CD8-positive, alpha-beta memory T cell (primary cell): Measurements from ENCODE around the gene TRIM68. TPM values are rescaled to one million over a fixed set of nuclear protein-coding genes. Genes with fewer than 3 reads are reported as not detected.
A peak's percentile ranks its signal among the peaks of the same experiment; 100 is the strongest.

ENCODE experiments used
- CTCF ChIA-PET: fragments of 350-600 bp; sonication (Branson Sonifier 250); formaldehyde crosslinking; loops from one replicate; lab custom pipeline; 2021; ENCODE audit warnings: antibody characterized with exemption; lab: Charles Lee
- POLR2A ChIA-PET: fragments of 350-600 bp; sonication (Branson Sonifier 250); formaldehyde crosslinking; loops from one replicate; lab custom pipeline; 2021; ENCODE audit warnings: antibody characterized with exemption; lab: Charles Lee
- DNase-seq, 5 donors: peaks; one replicate each; pipeline versions ENCODE4 v3.0.0 to v3.0.0-alpha.2; 2020 to 2022; ENCODE audit warnings: mixed read lengths in 1 of 5
- H3K27ac ChIP-seq: one replicate; pipeline ENCODE4 v1.7.0; 2013; ENCODE audit warnings: low read depth, mild to moderate bottlenecking, low read length, moderate library complexity
- H3K27me3 ChIP-seq: 2 replicates; pipeline ENCODE4 v1.7.0; 2013; ENCODE audit warnings: low read length, mild to moderate bottlenecking; ENCODE audit not compliant: insufficient read depth, poor library complexity, severe bottlenecking
- H3K36me3 ChIP-seq: 2 replicates; pipeline ENCODE4 v1.7.0; 2013; ENCODE audit warnings: mild to moderate bottlenecking, low read length, moderate library complexity; ENCODE audit not compliant: insufficient read depth
- H3K4me1 ChIP-seq: 2 replicates; pipeline ENCODE4 v1.7.0; 2013; ENCODE audit warnings: mild to moderate bottlenecking, low read length, moderate library complexity; ENCODE audit not compliant: insufficient read depth
- H3K4me3 ChIP-seq: 2 replicates; pipeline ENCODE4 v1.7.0; 2013; ENCODE audit warnings: mild to moderate bottlenecking, low read length
- H3K9me3 ChIP-seq: 2 replicates; pipeline ENCODE4 v1.7.0; 2013; ENCODE audit warnings: mild to moderate bottlenecking, low read length
- H3K27ac Mint-ChIP-seq, 8 donors: one replicate each; pipeline ENCODE4 v1.8.0; 2020 to 2021; ENCODE audit warnings: mixed read lengths in 8 of 8, mild to moderate bottlenecking in 6 of 8, inconsistent platforms in 3 of 8, moderate library complexity in 3 of 8
- H3K27me3 Mint-ChIP-seq, 2 donors: one replicate each; pipeline ENCODE4 v1.8.0; 2020 to 2021; ENCODE audit warnings: mixed read lengths in 2 of 2, mild to moderate bottlenecking in 1 of 2, moderate library complexity in 1 of 2
- H3K36me3 Mint-ChIP-seq, 3 donors: one replicate each; pipeline ENCODE4 v1.8.0; 2020 to 2021; ENCODE audit warnings: mixed read lengths in 3 of 3, inconsistent platforms in 1 of 3, mild to moderate bottlenecking in 1 of 3
- H3K4me1 Mint-ChIP-seq, 3 donors: one replicate each; pipeline ENCODE4 v1.8.0; 2020 to 2021; ENCODE audit warnings: mixed read lengths in 3 of 3, inconsistent platforms in 1 of 3, mild to moderate bottlenecking in 1 of 3
- H3K4me3 Mint-ChIP-seq, 7 donors: one replicate each; pipeline ENCODE4 v1.8.0; 2020 to 2021; ENCODE audit warnings: mixed read lengths in 7 of 7, mild to moderate bottlenecking in 6 of 7, moderate library complexity in 4 of 7, inconsistent platforms in 2 of 7
- H3K9me3 Mint-ChIP-seq, 5 donors: one replicate each; pipeline ENCODE4 v1.8.0; 2020 to 2022; ENCODE audit warnings: mixed read lengths in 5 of 5, mild to moderate bottlenecking in 3 of 5, moderate library complexity in 2 of 5, inconsistent platforms in 1 of 5
- polyA plus RNA-seq: library from polyadenylated mRNA; unstranded; fragments of 300-500 nt; fragmentation: Illumina TruSeq; gene quantifications from one replicate; pipeline ENCODE4 v1.2.3, GENCODE V29; 2021
- total RNA-seq, 2 experiments: library from RNA; stranded (reverse); gene quantifications; one replicate each; pipeline ENCODE4 v1.2.3, GENCODE V29; 2021

TRIM68 gene, protein sequence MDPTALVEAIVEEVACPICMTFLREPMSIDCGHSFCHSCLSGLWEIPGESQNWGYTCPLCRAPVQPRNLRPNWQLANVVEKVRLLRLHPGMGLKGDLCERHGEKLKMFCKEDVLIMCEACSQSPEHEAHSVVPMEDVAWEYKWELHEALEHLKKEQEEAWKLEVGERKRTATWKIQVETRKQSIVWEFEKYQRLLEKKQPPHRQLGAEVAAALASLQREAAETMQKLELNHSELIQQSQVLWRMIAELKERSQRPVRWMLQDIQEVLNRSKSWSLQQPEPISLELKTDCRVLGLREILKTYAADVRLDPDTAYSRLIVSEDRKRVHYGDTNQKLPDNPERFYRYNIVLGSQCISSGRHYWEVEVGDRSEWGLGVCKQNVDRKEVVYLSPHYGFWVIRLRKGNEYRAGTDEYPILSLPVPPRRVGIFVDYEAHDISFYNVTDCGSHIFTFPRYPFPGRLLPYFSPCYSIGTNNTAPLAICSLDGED
- total RNA-seq (10 to 100 TPM; 11.8 to 12.2 TPM), polyA plus RNA-seq (14.9 TPM)

DNA sequence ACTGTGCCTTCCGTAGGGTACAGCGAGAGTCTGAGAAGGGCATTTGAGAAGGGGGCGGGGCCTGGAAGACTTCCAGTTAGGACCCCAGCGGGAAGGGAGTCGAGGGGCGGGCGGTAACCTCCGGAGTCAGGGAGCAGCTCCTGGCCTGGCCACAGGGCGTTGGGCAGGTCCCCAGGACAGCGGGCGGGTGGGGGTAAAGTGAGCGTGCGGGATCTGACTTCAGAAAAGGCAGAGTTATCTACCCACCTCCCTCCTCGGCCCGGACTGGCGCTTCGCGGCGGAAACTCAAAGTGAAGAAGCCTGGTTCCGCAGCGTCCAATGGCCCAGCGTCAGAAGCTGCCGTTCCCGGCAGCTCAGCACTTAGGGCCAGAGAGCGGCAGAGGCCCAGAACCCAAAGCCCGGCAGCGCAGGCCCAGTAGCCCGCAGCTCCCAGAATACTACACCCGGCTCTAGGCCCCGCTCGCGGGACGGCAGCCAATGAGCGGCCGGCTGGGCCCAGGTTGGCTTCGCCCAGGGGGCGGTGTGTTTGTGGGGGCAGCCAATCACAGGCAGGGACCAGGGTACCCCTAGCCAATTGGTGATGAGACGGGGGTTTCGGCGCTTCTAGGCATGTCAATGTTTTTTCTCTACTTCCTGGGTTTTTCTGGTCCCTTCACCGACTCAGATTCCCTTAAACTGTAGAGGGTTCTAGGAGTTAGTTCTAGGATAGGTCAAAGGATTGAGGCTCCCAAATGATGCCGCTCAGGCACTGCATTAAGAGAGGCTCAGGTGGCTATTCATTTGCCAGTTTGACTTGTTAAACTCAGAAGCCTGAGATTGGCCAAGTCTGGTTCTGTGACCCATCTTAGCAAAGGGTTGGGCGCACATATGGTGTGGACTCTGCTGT is at the start of gene TRIM68:
TSS of gene TRIM68 (minus strand) at position 451 of the 886 bp plus-strand sequence. CDS start 2,727 bp downstream, outside the sequence.
- Mint-ChIP-seq H3K4me3 (peak within 1 kb of the TSS; percentile 92 to 99 (median 95)), H3K27me3 (no peaks in the 10 kb centered on the region), H3K27ac (peak within 1 kb of the TSS; percentile 70 to 98 (median 96)), H3K4me1 (peaks cover 50 to 64% (median 61%) of the 10 kb centered on the region in 3 donors), H3K36me3 (peaks cover 9 to 32% (median 10%) of the 10 kb centered on the region in 3 donors), H3K9me3 (no peaks in the 10 kb centered on the region)
- Histone ChIP-seq H3K27ac (peak within 1 kb of the TSS; percentile 77), H3K36me3 (peaks cover 8% of the 10 kb centered on the region), H3K27me3 (no peaks in the 10 kb centered on the region), H3K9me3 (no peaks in the 10 kb centered on the region), H3K4me1 (peaks cover 37% of the 10 kb centered on the region), H3K4me3 (peak within 1 kb of the TSS; percentile 80)
- peak; percentile 90 to 96 (median 94) for DNase-seq
- ChIA-PET CTCF (interaction anchor here (1.6 kb wide), 1 partner anchor 29 kb away, joined by 5 read pairs; no protein-coding TSS in a partner anchor), POLR2A (interaction anchor here (0.6 kb wide), 2 partner anchors 214 to 491 kb away, joined by 3 read pairs; partner anchors contain the start of gene TRIM21)

DNA sequence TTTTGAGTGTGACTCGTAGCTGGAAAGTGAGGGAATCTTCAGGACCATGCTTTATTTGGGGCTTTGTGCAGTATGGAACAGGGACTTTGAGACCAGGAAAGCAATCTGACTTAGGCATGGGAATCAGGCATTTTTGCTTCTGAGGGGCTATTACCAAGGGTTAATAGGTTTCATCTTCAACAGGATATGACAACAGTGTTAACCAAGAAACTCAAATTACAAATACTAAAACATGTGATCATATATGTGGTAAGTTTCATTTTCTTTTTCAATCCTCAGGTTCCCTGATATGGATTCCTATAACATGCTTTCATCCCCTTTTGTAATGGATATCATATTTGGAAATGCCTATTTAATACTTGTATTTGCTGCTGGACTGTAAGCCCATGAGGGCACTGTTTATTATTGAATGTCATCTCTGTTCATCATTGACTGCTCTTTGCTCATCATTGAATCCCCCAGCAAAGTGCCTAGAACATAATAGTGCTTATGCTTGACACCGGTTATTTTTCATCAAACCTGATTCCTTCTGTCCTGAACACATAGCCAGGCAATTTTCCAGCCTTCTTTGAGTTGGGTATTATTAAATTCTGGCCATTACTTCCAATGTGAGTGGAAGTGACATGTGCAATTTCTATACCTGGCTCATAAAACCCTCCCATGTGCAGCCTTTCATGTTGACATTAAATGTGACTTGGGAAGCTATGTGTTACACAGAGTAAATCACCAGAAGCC is 46.8 kb upstream of the TRIM68 start:
- Histone ChIP-seq H3K27ac (no peak overlapping the region), H3K4me3 (no peak overlapping the region), H3K9me3 (no peaks in the 10 kb centered on the region), H3K27me3 (no peaks in the 10 kb centered on the region), H3K36me3 (no peaks in the 10 kb centered on the region), H3K4me1 (no peaks in the 10 kb centered on the region)
- Mint-ChIP-seq H3K36me3 (no peaks in the 10 kb centered on the region), H3K4me1 (no peaks in the 10 kb centered on the region), H3K4me3 (no peak overlapping the region), H3K9me3 (no peaks in the 10 kb centered on the region), H3K27ac (no peak overlapping the region), H3K27me3 (peaks cover 3% of the 10 kb centered on the region in 2 donors)
- POLR2A ChIA-PET, result no interaction called here
- no peak for DNase-seq
- CTCF ChIA-PET, result no interaction called here

DNA sequence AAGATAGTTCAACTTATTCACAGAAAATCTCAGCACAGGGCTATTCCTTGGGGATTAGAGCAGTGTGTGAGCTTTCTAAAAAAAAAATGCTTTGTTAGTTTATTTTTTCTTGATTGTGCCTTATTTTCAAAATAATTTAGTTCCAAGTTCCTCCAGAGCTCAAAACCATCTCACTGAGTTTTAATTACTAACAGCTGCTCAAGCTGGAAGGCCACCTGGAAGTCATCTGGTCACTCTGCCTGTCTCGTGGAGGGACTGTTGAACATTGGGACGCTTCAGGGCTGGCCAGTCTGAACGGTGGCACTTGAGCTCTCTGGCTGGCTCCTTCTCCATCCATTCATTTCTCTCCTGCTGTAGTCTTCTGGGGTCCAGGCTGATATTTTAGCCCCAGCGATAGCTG is 39.7 kb upstream of the TRIM68 start:
- ChIA-PET POLR2A (no interaction called here), CTCF (interaction anchor here (4.2 kb wide), 1 partner anchor 10 kb away, joined by 23 read pairs; the partner anchor contains the start of gene OR51D1)
- Mint-ChIP-seq H3K27me3 (peaks cover 4 to 8% of the 10 kb centered on the region in 2 donors), H3K36me3 (no peaks in the 10 kb centered on the region), H3K9me3 (no peaks in the 10 kb centered on the region), H3K4me3 (no peak overlapping the region), H3K4me1 (no peaks in the 10 kb centered on the region), H3K27ac (no peak overlapping the region)
- Histone ChIP-seq H3K27ac (no peak overlapping the region), H3K4me1 (no peaks in the 10 kb centered on the region), H3K9me3 (no peaks in the 10 kb centered on the region), H3K4me3 (no peak overlapping the region), H3K36me3 (no peaks in the 10 kb centered on the region), H3K27me3 (no peaks in the 10 kb centered on the region)
- DNase-seq, result no peak

DNA sequence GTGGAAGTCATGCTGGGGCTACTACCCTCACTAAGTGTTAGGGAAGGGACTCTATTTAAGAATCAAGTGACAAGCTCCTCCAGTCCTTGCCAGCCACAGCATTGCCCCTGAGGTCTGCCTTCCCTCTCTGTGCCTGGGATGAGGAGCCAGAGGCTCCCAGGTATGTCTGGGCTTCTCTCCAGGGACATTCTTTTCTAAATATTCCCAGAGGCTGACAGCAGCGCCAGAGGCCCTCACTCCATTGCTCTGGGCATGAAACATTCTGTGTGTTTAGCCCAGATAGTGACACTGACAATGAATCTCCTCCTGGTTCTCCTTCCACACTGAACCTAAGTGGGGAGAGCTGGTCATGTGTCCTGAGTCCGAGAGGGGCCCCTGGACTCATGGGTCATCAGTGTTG is 37.9 kb upstream of the TRIM68 start:
- Mint-ChIP-seq H3K4me1 (no peaks in the 10 kb centered on the region), H3K4me3 (no peak overlapping the region), H3K36me3 (no peaks in the 10 kb centered on the region), H3K27ac (no peak overlapping the region), H3K9me3 (no peaks in the 10 kb centered on the region), H3K27me3 (peaks cover 11 to 14% of the 10 kb centered on the region in 2 donors)
- Histone ChIP-seq H3K27me3 (no peaks in the 10 kb centered on the region), H3K4me3 (no peak overlapping the region), H3K9me3 (no peaks in the 10 kb centered on the region), H3K27ac (no peak overlapping the region), H3K4me1 (no peaks in the 10 kb centered on the region), H3K36me3 (no peaks in the 10 kb centered on the region)
- CTCF ChIA-PET, result interaction anchor here (1.4 to 4.2 kb wide), 2 partner anchors 9 to 18 kb away, joined by 3 to 23 read pairs; partner anchors contain the start of gene OR51D1
- no peak for DNase-seq
- POLR2A ChIA-PET, result no interaction called here

- no peaks in the 10 kb centered on the region for H3K36me3 Mint-ChIP-seq
- CTCF ChIA-PET, result interaction anchor here (4.2 kb wide), 1 partner anchor 7 kb away, joined by 23 read pairs; the partner anchor contains the start of gene OR51D1
- H3K27me3 Mint-ChIP-seq, result peaks cover 11% of the 10 kb centered on the region in 2 donors
- H3K9me3 Mint-ChIP-seq, result no peaks in the 10 kb centered on the region
- no peak for DNase-seq
- H3K4me1 ChIP-seq, result no peaks in the 10 kb centered on the region
- no peak overlapping the region for H3K4me3 Mint-ChIP-seq
- no peaks in the 10 kb centered on the region for H3K36me3 ChIP-seq
- no peak overlapping the region for H3K27ac ChIP-seq
- H3K27ac Mint-ChIP-seq, result no peak overlapping the region
- no peaks in the 10 kb centered on the region for H3K4me1 Mint-ChIP-seq
- POLR2A ChIA-PET, result no interaction called here
- no peaks in the 10 kb centered on the region for H3K9me3 ChIP-seq
- H3K27me3 ChIP-seq, result no peaks in the 10 kb centered on the region
- no peak overlapping the region for H3K4me3 ChIP-seq
Measured at GRCh38 chr11:4644233-4644632, 36.2 kb upstream of the TRIM68 start.

DNA sequence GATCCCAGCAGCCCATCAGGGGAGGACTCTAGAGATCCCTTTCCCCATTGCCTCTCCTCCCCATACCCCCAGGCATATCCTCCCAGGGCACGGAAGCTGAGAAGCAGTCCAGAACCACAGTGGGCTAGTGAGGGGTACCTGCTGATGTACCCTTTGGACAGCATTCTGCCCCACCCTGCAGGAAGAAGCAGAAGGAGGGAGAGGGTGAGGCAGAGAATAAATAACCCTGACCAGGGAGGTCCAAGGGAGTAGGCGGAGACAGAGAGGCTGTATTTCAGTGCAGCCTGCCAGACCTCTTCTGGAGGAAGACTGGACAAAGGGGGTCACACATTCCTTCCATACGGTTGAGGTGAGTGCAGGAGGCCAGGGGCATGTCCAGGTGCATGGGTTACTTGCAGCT is 35.7 kb upstream of the TRIM68 start, which contains the start of gene OR51E1:
TSS of gene OR51E1 (plus strand) at position 301 of the 400 bp plus-strand sequence. CDS start 8,545 bp downstream, outside the sequence.
- POLR2A ChIA-PET, result no interaction called here
- peaks cover 11% of the 10 kb centered on the region in 2 donors for H3K27me3 Mint-ChIP-seq

DNA sequence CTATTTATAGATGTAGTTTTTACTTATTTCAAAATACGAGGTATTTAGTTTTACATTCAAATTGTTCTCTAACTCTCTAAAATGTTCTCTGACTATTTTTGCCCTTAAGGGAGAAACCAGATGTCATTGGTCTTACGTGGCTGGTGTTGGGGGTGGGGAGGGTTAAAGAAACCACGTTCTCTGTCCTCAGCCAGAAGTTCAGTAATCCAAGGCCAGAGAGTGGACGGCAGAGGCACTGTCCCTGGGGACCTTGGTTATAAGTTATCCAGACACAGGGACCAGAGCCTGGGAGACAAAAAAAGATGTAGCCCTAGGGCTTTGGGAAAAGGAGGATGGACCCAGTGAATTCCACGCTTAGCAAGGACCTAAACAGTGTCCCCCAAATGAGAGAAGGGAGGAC is 35.0 kb upstream of the TRIM68 start:
- no peaks in the 10 kb centered on the region for H3K9me3 ChIP-seq
- H3K27ac ChIP-seq, result no peak overlapping the region
- ChIA-PET POLR2A (no interaction called here), CTCF (no interaction called here)
- no peaks in the 10 kb centered on the region for H3K36me3 ChIP-seq
- no peaks in the 10 kb centered on the region for H3K9me3 Mint-ChIP-seq
- peaks cover 9 to 11% of the 10 kb centered on the region in 2 donors for H3K27me3 Mint-ChIP-seq
- H3K27me3 ChIP-seq, result no peaks in the 10 kb centered on the region
- DNase-seq, result no peak
- no peak overlapping the region for H3K4me3 ChIP-seq
- no peaks in the 10 kb centered on the region for H3K4me1 ChIP-seq
- H3K4me3 Mint-ChIP-seq, result no peak overlapping the region
- no peaks in the 10 kb centered on the region for H3K36me3 Mint-ChIP-seq
- H3K27ac Mint-ChIP-seq, result no peak overlapping the region
- no peaks in the 10 kb centered on the region for H3K4me1 Mint-ChIP-seq

More for the DNA sequence above, 35.7 kb upstream of the TRIM68 start, which contains the start of gene OR51E1:
- no peaks in the 10 kb centered on the region for H3K4me1 ChIP-seq
- no peaks in the 10 kb centered on the region for H3K9me3 ChIP-seq
- H3K27ac Mint-ChIP-seq, result no peak within 1 kb of the TSS
- H3K36me3 ChIP-seq, result no peaks in the 10 kb centered on the region
- no peak within 1 kb of the TSS for H3K4me3 Mint-ChIP-seq
- no peak within 1 kb of the TSS for H3K4me3 ChIP-seq
- no peaks in the 10 kb centered on the region for H3K36me3 Mint-ChIP-seq
- no peaks in the 10 kb centered on the region for H3K9me3 Mint-ChIP-seq
- H3K27me3 ChIP-seq, result no peaks in the 10 kb centered on the region
- DNase-seq, result no peak
- H3K4me1 Mint-ChIP-seq, result no peaks in the 10 kb centered on the region
- no peak within 1 kb of the TSS for H3K27ac ChIP-seq
- CTCF ChIA-PET, result no interaction called here
